HCT116 (cell line): ENCODE measurements around the gene U2AF2.

Experiments
- CEBPB ChIP-seq: IDR thresholded peaks from 2 replicates; pipeline ENCODE4 v1.6.1; 2012; ENCODE audit warnings: low read depth
- RAD21 ChIP-seq: IDR thresholded peaks from 2 replicates; pipeline ENCODE4 v1.6.1; 2012; ENCODE audit warnings: low read depth, mild to moderate bottlenecking
- SIN3A ChIP-seq: IDR thresholded peaks from 2 replicates; pipeline ENCODE4 v1.6.1; 2012; ENCODE audit warnings: low read depth
- SP1 ChIP-seq: IDR thresholded peaks from 2 replicates; pipeline ENCODE4 v1.6.1; 2012; ENCODE audit warnings: low read depth
- TF ChIP-seq, protein P1 (sequence below), 3 experiments: fragments of 200-600 bp in 1 of 3; sonication (generic) in 1 of 3; IDR thresholded peaks in 2 of 3; conservative IDR thresholded peaks in 1 of 3; 2 replicates each; pipeline ENCODE4 v1.5.1; 2012 to 2017; ENCODE audit warnings: low read depth in 2 of 3, low read length in 2 of 3, antibody characterized with exemption in 1 of 3, borderline replicate concordance in 1 of 3, control low read depth in 1 of 3, mild to moderate bottlenecking in 1 of 3, mixed read lengths in 1 of 3, mixed run types in 1 of 3, moderate library complexity in 1 of 3; ENCODE audit not compliant: insufficient read depth in 1 of 3
- TF ChIP-seq, protein P2 (sequence below): IDR thresholded peaks from 2 replicates; pipeline ENCODE4 v1.6.1; 2012; ENCODE audit warnings: low read depth

DNA sequence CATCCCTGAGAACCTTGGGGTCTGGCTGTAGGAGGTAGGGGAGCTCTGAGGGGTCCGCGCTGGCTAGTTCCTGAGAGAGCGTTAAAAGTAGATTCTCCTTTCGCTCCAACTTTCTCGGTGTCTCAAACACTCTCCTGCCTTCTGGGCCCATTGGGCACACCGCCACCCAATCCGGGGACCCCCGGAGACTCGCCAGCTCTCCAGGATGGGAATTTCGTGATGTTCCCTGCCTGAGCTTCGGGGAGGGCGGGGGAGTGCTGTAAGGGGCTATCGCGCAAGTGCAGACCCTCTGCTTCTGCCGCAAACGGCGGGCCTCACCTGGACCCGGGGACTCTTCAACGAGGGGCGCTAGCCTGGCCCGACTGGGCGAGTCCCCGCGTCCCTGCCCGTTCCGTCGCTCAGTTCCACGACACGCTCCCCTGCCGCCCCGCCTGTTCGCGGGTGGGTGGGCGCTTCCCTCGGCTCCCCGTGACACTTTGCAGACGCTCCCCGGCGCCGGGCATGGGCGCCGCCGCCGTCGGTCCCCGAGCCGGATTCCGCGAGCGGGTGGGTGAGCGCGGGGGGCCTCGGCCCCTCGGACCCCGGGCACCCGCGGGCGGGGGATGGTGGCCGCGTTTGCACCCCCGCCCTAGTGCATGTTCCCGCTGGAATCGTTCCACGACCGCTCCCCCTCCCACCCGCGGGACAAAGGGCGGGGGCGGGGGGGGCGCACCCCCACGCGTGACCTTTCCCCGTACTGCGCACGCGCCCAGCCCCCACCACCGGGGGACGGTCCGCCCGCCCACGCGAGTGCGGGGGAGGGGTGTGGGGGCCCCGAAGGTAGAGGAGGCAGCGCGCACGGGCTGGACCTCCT is 6.9 kb upstream of the U2AF2 start, which contains the start of gene CCDC106:
- TF ChIP-seq, protein P1, sequence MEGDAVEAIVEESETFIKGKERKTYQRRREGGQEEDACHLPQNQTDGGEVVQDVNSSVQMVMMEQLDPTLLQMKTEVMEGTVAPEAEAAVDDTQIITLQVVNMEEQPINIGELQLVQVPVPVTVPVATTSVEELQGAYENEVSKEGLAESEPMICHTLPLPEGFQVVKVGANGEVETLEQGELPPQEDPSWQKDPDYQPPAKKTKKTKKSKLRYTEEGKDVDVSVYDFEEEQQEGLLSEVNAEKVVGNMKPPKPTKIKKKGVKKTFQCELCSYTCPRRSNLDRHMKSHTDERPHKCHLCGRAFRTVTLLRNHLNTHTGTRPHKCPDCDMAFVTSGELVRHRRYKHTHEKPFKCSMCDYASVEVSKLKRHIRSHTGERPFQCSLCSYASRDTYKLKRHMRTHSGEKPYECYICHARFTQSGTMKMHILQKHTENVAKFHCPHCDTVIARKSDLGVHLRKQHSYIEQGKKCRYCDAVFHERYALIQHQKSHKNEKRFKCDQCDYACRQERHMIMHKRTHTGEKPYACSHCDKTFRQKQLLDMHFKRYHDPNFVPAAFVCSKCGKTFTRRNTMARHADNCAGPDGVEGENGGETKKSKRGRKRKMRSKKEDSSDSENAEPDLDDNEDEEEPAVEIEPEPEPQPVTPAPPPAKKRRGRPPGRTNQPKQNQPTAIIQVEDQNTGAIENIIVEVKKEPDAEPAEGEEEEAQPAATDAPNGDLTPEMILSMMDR (IDR thresholded peaks at IDR 0.05 in 2 of 3, conservative IDR thresholded peaks at IDR 0.05 in 1 of 3; ENCODE audit: borderline replicate concordance in 1 of 3, insufficient read depth in 1 of 3, low read depth in 2 of 3, low read length in 2 of 3): no peak
- TF ChIP-seq SIN3A (no peak), CEBPB (no peak), SP1 (no peak), RAD21 (no peak)
- TF ChIP-seq, protein P2, sequence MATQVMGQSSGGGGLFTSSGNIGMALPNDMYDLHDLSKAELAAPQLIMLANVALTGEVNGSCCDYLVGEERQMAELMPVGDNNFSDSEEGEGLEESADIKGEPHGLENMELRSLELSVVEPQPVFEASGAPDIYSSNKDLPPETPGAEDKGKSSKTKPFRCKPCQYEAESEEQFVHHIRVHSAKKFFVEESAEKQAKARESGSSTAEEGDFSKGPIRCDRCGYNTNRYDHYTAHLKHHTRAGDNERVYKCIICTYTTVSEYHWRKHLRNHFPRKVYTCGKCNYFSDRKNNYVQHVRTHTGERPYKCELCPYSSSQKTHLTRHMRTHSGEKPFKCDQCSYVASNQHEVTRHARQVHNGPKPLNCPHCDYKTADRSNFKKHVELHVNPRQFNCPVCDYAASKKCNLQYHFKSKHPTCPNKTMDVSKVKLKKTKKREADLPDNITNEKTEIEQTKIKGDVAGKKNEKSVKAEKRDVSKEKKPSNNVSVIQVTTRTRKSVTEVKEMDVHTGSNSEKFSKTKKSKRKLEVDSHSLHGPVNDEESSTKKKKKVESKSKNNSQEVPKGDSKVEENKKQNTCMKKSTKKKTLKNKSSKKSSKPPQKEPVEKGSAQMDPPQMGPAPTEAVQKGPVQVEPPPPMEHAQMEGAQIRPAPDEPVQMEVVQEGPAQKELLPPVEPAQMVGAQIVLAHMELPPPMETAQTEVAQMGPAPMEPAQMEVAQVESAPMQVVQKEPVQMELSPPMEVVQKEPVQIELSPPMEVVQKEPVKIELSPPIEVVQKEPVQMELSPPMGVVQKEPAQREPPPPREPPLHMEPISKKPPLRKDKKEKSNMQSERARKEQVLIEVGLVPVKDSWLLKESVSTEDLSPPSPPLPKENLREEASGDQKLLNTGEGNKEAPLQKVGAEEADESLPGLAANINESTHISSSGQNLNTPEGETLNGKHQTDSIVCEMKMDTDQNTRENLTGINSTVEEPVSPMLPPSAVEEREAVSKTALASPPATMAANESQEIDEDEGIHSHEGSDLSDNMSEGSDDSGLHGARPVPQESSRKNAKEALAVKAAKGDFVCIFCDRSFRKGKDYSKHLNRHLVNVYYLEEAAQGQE: no peak
